Gastrocnemius medialis (tissue), 4 donors: ENCODE results near the gene PAQR7. TPM values are rescaled to one million over a fixed set of nuclear protein-coding genes. Genes with fewer than 3 reads are reported as not detected.

Experiments used
- ATAC-seq, 2 donors: fragments of 150-250 bp; one replicate each; pipeline ENCODE4 v1.9.1; 2016
- DNase-seq, 2 donors: peaks; one replicate each; pipeline ENCODE4 v3.0.0-alpha.2; 2019
- H3K27ac ChIP-seq, 4 donors: fragments of 200-600 bp; sonication (generic); 1 replicate in 1 of 4; 2 replicates in 3 of 4; pipeline ENCODE4 v1.5.1; 2016 to 2018; ENCODE audit warnings: mild to moderate bottlenecking in 2 of 4, moderate library complexity in 1 of 4
- H3K27me3 ChIP-seq, 3 donors: fragments of 200-600 bp; sonication (generic) in 2 of 3; 1 replicate in 1 of 3; 2 replicates in 2 of 3; pipeline versions ENCODE4 v1.5.1 to v1.6.0; 2016 to 2019; ENCODE audit warnings: mild to moderate bottlenecking in 1 of 3, moderate library complexity in 1 of 3
- H3K36me3 ChIP-seq, 2 donors: fragments of 200-600 bp; sonication (generic) in 1 of 2; one replicate each; pipeline ENCODE4 v1.5.1; 2017 to 2018
- H3K4me1 ChIP-seq, 2 donors: fragments of 200-600 bp; sonication (generic) in 1 of 2; one replicate each; pipeline ENCODE4 v1.5.1; 2016 to 2017; ENCODE audit warnings: mild to moderate bottlenecking in 2 of 2
- H3K4me3 ChIP-seq, 4 donors: fragments of 200-600 bp; sonication (generic) in 3 of 4; 1 replicate in 1 of 4; 2 replicates in 3 of 4; pipeline ENCODE4 v1.5.1; 2016 to 2019; ENCODE audit warnings: mild to moderate bottlenecking in 2 of 4
- H3K9me3 ChIP-seq, 3 donors: fragments of 200-600 bp; sonication (generic) in 2 of 3; 1 replicate in 1 of 3; 2 replicates in 2 of 3; pipeline ENCODE4 v1.5.1; 2016 to 2019
- CTCF ChIP-seq, 5 experiments: fragments of 450-650 bp in 3 of 5; fragments of 200-600 bp in 2 of 5; sonication (generic) in 2 of 5; IDR thresholded peaks in 4 of 5; conservative IDR thresholded peaks in 1 of 5; 1 replicate in 4 of 5; 2 replicates in 1 of 5; pipeline ENCODE4 v1.5.1; 2016 to 2019; ENCODE audit warnings: antibody characterized with exemption in 5 of 5, mild to moderate bottlenecking in 3 of 5, moderate library complexity in 3 of 5
- POLR2A ChIP-seq, 2 donors: fragments of 450-650 bp; IDR thresholded peaks; one replicate each; pipeline ENCODE4 v1.6.1; 2017; ENCODE audit warnings: antibody characterized with exemption in 2 of 2, mild to moderate bottlenecking in 2 of 2, moderate library complexity in 2 of 2
- in situ Hi-C, 4 donors: fragments of 200-750 bp; cut with MboI; loops; one replicate each; pipeline versions ENCODE4 v1.15.0 to v1.8.0; 2017; ENCODE audit warnings: low sequenced_read_pairs in 4 of 4
- intact Hi-C: fragments of 100-400 bp; cut with DNase I; formaldehyde crosslinking; loops from one replicate; pipeline ENCODE4 v1.15.1; 2023; ENCODE audit warnings: low total_unique reads
- total RNA-seq, 4 donors: library from RNA; depleted of rRNA; stranded (reverse); fragments of >200 nt; gene quantifications; one replicate each; pipeline versions ENCODE4 v1.1.0 to v1.2.3, GENCODE V29; 2016

Gene PAQR7
- total RNA-seq, 4 donors from 2014 or later: 1.4 to 3.7 (median 2.1) TPM

- peaks cover 4 to 6% of the 10 kb centered on the region in 2 donors for H3K4me1 ChIP-seq
- DNase-seq (no peak), ATAC-seq (no peak)
- in situ Hi-C loops (loop anchor here in 2 of 4 donors (25.0 kb wide), 2 partner anchors 259 to 284 kb away; partner anchors contain the start of genes C1orf232 (in 1 of the 2), FAM110D (in 1 of the 2), ZNF593 (in 1 of the 2) and ZNF593OS (in 1 of the 2)), intact Hi-C loops (no loop called here)
- no peaks in the 10 kb centered on the region for H3K27me3 ChIP-seq
- H3K9me3 ChIP-seq: no peaks in the 10 kb centered on the region
- H3K4me3 ChIP-seq: no peak overlapping the region
- no peak overlapping the region for H3K27ac ChIP-seq
- no peak for TF ChIP-seq CTCF (IDR thresholded peaks at IDR 0.05 in 4 of 5, conservative IDR thresholded peaks at IDR 0.05 in 1 of 5)
- no peak for TF ChIP-seq POLR2A (IDR thresholded peaks at IDR 0.05)
- no peaks in the 10 kb centered on the region for H3K36me3 ChIP-seq
Observed at GRCh38 chr1:25878690-25879089, 3.2 kb upstream of the PAQR7 start.

- DNase-seq: no peak
- H3K4me3 ChIP-seq: no peak overlapping the region
- in situ Hi-C loops (loop anchor here in 2 of 4 donors (25.0 kb wide), 2 partner anchors 260 to 285 kb away; partner anchors contain the start of genes C1orf232 (in 1 of the 2), FAM110D (in 1 of the 2), ZNF593 (in 1 of the 2) and ZNF593OS (in 1 of the 2)), intact Hi-C loops (no loop called here)
- peaks cover 4 to 6% of the 10 kb centered on the region in 2 donors for H3K4me1 ChIP-seq
- TF ChIP-seq POLR2A (IDR thresholded peaks at IDR 0.05) (no peak), CTCF (IDR thresholded peaks at IDR 0.05 in 4 of 5, conservative IDR thresholded peaks at IDR 0.05 in 1 of 5) (no peak)
- no peaks in the 10 kb centered on the region for H3K36me3 ChIP-seq
- H3K9me3 ChIP-seq: no peaks in the 10 kb centered on the region
- H3K27ac ChIP-seq: no peak overlapping the region
- no peaks in the 10 kb centered on the region for H3K27me3 ChIP-seq
- ATAC-seq: no peak
Observed at GRCh38 chr1:25877155-25877554, 1.6 kb upstream of the PAQR7 start.

DNA sequence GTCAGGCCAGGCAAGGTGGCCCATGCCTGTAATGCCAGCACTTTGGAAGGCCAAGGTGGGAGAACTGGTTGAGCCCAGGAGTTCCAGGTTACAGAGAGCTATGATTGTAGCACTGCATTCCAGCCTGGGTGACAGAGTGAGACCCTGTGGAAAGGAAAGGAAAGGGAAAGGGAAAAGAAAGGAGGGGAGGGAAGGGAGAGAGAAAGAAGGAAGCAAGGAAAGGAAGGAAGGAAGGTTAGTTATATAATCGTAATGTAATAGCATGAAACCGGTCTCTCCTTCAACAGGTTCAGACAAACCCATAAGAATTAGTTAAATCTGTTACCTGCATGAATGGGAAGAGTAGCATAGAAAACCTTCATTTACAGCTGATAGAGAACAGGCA lies 1.2 kb upstream of the PAQR7 start:
- DNase-seq (no peak), ATAC-seq (no peak)
- Histone ChIP-seq H3K27me3 (no peaks in the 10 kb centered on the region), H3K27ac (no peak overlapping the region), H3K4me3 (no peak overlapping the region), H3K36me3 (no peaks in the 10 kb centered on the region), H3K9me3 (no peaks in the 10 kb centered on the region), H3K4me1 (peaks cover 4 to 6% of the 10 kb centered on the region in 2 donors)
- in situ Hi-C loops: loop anchor here in 2 of 4 donors (25.0 kb wide), 2 partner anchors 261 to 286 kb away; partner anchors contain the start of genes C1orf232 (in 1 of the 2), FAM110D (in 1 of the 2), ZNF593 (in 1 of the 2) and ZNF593OS (in 1 of the 2)
- no peak for TF ChIP-seq POLR2A (IDR thresholded peaks at IDR 0.05)
- no peak for TF ChIP-seq CTCF (IDR thresholded peaks at IDR 0.05 in 4 of 5, conservative IDR thresholded peaks at IDR 0.05 in 1 of 5)
- intact Hi-C loops: no loop called here

DNA sequence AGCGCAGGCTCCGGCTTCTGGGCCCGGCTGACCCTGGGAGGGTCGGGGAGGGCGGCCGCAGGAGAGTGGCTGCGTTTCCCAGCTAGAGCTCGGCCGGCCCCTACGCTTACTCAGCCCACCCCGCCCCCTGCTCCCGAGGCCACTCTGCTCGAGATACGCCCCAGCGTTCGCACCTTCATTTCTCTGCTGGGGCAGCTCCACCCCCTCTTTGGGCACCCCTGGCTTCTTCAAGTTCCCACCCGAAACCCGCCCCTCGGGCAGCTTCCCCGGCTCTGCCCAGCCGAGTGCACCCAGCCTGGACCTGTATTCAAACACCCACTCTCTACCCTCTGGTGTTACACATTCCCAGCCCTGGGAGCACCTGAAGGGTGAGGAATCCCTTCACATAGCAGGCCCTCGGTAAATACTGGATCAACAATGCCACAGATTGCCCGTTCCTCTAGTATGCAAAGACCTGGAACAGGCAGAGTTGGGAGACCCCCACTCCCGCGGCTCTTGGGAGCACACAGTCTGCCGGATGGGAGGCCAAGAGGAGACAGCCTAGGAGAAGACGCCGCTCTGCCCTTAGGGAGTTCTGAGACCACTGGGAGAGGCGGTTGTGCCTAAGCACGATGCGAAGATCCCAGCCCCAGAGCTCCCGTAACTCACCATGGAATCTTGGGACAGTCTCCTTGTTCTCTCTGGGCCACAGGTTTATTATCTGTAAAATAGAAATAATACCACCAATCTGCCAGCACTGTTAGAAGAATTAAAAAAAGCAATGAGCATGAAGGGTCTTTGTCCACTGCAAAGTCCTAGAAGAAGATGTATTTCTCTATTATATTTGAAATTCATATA lies 566 bp upstream of the PAQR7 start:
- Histone ChIP-seq H3K4me3 (peak overlapping the region; percentile 64 to 78 (median 71)), H3K9me3 (no peaks in the 10 kb centered on the region), H3K27me3 (no peaks in the 10 kb centered on the region), H3K36me3 (no peaks in the 10 kb centered on the region), H3K27ac (peak overlapping the region; percentile 43 to 73 (median 58)), H3K4me1 (peaks cover 6% of the 10 kb centered on the region in 2 donors)
- peak in 1 of 2 donors; percentile 6 for DNase-seq
- in situ Hi-C loops (loop anchor here in 2 of 4 donors (25.0 kb wide), 2 partner anchors 261 to 286 kb away; partner anchors contain the start of genes C1orf232 (in 1 of the 2), FAM110D (in 1 of the 2), ZNF593 (in 1 of the 2) and ZNF593OS (in 1 of the 2)), intact Hi-C loops (no loop called here)
- TF ChIP-seq POLR2A (IDR thresholded peaks at IDR 0.05) (no peak), CTCF (IDR thresholded peaks at IDR 0.05 in 4 of 5, conservative IDR thresholded peaks at IDR 0.05 in 1 of 5) (no peak)
- peak in 1 of 2 donors; percentile 28 for ATAC-seq
